ENCODE measurements around the gene SULT1A3.
"Not testable (repeated sequence)": the region's sequence is repeated elsewhere in the genome, so short reads cannot be mapped to it uniquely, and the experiment has no call there.

Gene SULT1A3

DNA sequence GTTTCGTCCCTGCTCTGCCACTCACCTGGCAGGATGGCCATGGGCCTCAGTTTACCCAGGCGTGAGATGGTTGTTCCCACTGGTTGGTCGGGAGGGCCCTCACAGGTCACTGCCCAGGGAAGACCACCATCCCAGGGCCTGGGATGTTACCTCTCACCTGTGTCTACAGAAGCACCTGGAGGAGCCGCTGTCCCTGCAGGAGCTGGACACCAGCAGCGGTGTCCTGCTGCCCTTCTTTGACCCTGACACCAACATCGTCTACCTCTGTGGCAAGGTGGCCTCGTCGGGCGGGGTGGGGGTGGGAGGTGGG, 11.5 kb upstream of the SULT1A3 start:
- no peak for DNase-seq

DNA sequence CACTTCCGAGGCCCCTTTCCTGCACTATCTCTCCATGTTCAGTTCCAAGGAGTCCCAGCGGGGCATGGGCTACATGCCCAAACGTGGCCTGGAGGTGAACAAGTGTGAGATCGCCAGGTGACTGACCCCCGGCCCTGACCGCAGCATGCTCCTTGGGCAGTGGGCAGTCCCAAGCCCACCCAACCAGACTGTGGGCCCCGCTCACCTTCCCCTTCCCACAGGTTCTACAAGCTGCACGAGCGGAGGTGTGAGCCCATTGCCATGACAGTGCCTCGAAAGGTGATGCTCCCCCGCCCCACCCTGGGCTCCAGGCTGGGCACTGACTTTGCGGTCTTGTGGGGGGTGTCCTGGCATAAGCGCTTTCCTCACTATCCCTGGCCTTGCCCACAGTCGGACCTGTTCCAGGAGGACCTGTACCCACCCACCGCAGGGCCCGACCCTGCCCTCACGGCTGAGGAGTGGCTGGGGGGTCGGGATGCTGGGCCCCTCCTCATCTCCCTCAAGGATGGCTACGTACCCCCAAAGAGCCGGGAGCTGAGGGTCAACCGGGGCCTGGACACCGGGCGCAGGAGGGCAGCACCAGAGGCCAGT, 11.0 kb upstream of the SULT1A3 start:
- DNase-seq = no peak

DNA sequence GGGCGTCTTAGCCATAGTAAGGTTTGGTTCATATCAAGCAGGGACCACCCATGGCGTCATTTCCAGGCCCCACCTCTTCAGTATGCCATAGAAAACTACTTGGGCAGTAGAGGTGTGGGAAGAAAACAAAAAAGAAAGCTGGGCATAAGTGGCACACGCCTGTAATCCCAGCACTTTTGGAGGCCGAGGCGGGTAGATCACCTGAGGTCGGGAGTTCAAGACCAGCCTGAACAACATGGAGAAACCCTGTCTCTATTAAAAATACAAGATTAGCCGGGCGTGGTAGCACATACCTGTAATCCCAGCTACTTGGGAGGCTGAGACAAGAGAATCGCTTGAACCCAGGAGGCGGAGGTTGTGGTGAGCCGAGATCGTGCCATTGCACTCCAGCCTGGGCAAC, 7.9 kb upstream of the SULT1A3 start:
- not testable (repeated sequence) for DNase-seq

DNA sequence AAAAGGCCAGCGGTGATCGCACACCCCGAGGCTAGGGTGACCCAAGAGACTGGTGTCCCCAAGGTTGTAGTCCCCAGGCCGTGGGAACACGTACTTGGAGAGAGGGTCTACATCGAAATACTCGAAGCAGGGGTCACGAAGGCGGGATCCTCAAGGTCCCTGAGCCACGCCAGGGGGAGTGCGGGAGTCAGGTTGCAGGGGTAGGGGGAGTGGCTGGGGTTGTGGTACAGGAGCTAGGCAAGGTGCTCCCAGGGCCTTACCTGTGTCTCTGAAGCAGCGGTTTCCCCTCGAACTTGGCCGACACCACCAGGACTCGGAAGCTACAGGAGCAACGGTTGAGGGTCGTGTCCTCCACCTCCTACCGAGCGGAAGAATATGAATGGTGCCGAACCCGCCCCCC, 6.0 kb upstream of the SULT1A3 start:
- not testable (repeated sequence) for DNase-seq

- DNase-seq = not testable (repeated sequence)
Observed at GRCh38 chr16:30193615-30194014, 5.4 kb upstream of the SULT1A3 start, which contains the start of the genes BOLA2B and SLX1A. BOLA2B (minus strand) TSS chr16:30193666; CDS start chr16:30193595, 71 bp downstream. SLX1A (plus strand) TSS chr16:30193875; CDS start chr16:30194085, 210 bp downstream.

DNA sequence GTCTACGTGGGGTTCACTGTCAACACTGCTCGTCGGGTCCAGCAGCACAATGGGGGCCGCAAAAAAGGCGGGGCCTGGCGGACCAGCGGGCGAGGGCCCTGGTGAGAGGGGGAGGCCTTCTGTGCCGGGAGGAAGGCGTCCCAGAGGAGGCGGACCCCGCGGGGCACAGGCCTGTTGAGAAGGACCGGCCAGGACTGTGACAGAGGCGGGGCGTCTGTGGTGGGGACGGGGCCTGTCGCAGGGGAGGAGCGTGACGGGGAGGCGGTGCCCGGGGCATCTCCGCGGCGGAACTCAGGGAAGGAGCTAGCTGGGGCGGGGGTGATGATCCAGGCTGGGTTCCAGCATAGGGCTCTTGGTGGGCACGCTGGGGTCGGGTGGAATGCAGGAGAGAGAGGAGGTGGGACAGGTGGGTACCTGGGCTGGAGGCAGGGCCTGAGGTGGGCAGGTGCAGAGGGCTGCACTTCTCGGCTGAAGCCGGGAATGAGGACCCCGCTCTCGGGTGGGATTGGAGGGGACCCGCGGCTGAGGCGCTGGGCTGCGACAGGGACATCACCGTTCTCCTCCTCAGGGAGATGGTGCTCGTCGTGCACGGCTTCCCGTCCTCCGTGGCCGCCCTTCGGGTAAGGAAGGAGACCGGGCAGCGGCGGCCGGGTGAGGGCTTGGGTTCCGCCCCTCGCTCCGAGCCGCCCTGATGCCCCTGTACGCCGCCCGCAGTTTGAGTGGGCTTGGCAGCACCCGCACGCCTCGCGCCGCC, 4.7 kb upstream of the SULT1A3 start:
- not testable (repeated sequence) for DNase-seq

DNA sequence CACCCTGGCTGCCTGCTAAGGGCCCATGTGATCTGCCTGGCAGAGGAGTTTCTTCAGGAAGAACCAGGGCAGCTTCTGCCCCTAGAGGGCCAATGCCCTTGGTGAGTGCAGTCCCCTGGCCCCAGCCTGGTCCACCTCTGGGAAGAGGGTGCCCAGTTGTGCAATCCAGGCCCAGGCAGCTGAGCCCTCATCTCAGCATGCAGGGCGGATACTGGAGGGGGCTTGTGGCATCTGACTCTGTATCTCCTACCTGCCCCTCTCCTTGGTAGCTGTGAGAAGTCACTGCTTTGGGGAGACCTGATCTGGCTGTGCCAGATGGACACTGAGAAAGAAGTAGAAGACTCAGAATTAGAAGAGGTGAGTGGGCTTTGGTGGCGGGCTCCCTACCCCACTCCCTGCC, 2.1 kb upstream of the SULT1A3 start:
- DNase-seq = not testable (repeated sequence)

DNA sequence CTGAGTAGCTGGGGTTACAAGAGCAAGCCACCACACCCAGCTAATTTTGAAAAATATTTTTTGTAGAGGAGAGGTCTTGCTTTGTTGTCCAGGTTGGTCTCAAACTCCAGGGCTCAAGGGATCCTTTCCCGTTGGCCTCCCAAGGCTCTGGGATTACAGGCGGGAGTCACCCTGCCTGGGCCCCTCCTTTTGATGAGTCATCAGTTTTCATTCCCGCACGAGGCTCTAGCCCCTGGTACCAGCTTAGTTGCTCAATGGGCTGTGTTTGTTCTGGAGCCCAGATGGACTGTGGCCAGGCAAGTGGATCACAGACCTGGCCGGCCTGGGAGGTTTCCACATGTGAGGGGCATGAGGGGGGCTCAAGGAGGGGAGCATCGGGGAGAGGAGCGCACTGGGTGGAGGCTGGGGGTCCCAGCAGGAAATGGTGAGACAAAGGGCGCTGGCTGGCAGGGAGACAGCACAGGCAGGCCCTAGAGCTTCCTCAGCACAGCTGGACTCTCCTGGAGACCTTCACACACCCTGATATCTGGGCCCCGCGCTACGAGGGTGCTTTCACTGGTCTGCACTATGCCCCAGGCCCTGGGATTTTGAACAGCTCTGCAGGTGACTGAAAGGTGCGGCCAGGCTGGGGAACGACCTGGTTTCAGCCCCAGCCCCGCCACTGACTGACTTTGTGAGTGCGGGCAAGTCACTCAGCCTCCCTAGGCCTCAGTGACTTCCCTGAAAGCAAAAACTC, 721 bp downstream of the SULT1A3 start:
- DNase-seq = not testable (repeated sequence)

DNA sequence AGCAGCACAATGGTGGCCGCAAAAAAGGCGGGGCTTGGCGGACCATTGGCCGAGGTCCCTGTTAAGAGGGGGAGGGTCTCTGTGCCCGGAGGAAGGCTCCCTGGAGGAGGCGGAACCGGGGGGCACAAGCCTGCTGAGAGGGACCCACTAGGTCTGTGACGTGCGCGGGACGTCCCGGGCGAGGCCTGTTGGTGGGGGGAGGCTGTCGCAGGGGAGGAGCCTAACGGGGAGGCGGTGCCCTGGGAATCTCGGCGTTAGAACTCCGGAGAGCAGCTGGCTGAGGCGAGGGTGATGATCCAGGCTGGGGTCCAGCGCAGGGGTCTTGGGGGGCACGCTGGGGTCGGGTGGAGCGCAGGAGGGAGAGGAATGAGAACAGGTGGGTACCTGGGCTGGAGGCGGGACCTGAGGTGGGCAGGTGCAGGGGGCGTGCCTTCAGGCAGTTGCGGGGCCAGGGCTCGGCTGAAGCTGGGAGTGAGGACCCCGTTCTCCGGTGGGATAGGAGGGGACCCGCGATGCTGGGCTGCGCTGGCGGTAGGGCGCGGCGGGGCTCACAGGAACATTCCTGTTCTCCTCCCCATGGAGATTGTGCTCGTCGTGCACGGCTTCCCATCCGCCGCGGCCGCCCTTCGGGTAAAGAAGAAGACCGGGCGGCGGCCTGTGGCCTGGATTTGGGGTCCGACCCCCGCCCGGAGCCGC, 6.6 kb downstream of the SULT1A3 start:
- DNase-seq = not testable (repeated sequence)

- not testable (repeated sequence) for DNase-seq
Observed at GRCh38 chr16:30206252-30206651, 7.2 kb downstream of the SULT1A3 start.

- not testable (repeated sequence) for DNase-seq
Observed at GRCh38 chr16:30207063-30207704, 8.1 kb downstream of the SULT1A3 start.

GRCh38 chr16:30209032-30209431, 10.0 kb downstream of the SULT1A3 start:
- DNase-seq = peak in 1 of 2 donors; percentile 49

GRCh38 chr16:30211414-30211813, 12.4 kb downstream of the SULT1A3 start:
- DNase-seq = not testable (repeated sequence)

DNA sequence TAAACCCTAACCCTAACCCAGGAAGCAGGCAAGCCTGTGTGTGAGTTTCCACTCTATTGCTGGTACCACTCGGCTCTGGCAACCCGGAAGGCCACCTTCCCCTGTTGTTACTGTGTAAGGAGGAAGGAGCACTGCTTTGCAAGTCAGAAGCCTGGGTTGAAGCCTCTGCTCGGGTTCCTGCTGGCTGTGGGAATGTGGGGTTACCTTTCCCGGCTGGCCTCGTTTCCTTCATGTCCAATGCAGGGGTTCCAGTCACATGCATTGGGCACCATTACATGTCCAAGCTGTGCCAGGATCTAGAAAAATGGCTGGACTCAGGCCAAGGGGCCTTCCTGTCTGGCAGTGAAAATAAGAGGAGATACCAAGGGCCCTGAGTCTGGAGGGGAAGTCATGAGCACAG, 18.0 kb downstream of the SULT1A3 start:
- not testable (repeated sequence) for DNase-seq

DNA sequence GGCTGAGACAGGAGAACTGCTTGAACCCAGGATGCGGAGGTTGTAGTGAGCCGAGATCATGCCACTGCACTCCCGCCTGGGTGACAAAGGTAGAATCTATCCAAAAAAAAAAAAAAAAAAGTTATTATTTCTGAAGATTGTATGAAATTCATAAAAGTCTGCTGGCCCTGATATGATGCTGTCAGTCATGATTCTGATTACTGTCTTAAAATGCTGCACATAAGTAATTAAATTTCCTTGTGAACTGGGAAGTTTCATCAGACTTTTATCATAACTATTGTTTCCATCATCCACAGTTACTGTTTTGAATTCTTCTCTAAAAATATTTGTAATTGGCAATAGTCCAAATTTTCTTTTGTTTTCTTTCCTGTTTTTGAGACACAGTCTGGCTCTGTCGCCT, 49.3 kb downstream of the SULT1A3 start, which contains the start of gene NPIPB13:
Gene NPIPB13 (minus strand): TSS at position 101 of the 400 bp plus-strand sequence. CDS start 2,906 bp downstream, outside the sequence.
- DNase-seq = not testable (repeated sequence)
